ENCODE results near the gene ANO1.

ANO1 gene

GRCh38 chr11:70074746-70075145 lies 3.4 kb upstream of the ANO1 start:
- peak; percentile 14 for DNase-seq

- DNase-seq, result peak; percentile 3
Observed at GRCh38 chr11:70075836-70076235, 2.3 kb upstream of the ANO1 start.

GRCh38 chr11:70076461-70076931 lies 1.6 kb upstream of the ANO1 start:
- DNase-seq, result peak; percentile 26

GRCh38 chr11:70077411-70078094 lies 564 bp upstream of the ANO1 start:
- peak; percentile 20 for DNase-seq

GRCh38 chr11:70078781-70079616 lies 882 bp downstream of the ANO1 start:
- DNase-seq, result no peak

GRCh38 chr11:70079691-70080090 lies 1.6 kb downstream of the ANO1 start:
- no peak for DNase-seq

GRCh38 chr11:70080763-70081162 lies 2.6 kb downstream of the ANO1 start:
- no peak for DNase-seq

GRCh38 chr11:70082829-70083228 lies 4.7 kb downstream of the ANO1 start:
- DNase-seq, result no peak

GRCh38 chr11:70084046-70084984 lies 6.2 kb downstream of the ANO1 start:
- DNase-seq, result no peak

GRCh38 chr11:70085815-70086769 lies 8.0 kb downstream of the ANO1 start:
- no peak for DNase-seq

- no peak for DNase-seq
Observed at GRCh38 chr11:70087446-70088167, 9.5 kb downstream of the ANO1 start.

- DNase-seq, result no peak
Observed at GRCh38 chr11:70088735-70089250, 10.7 kb downstream of the ANO1 start.

- no peak for DNase-seq
Observed at GRCh38 chr11:70089631-70090030, 11.5 kb downstream of the ANO1 start.

GRCh38 chr11:70090961-70091381 lies 12.9 kb downstream of the ANO1 start:
- peak; percentile 65 for DNase-seq

GRCh38 chr11:70091638-70092037 lies 13.5 kb downstream of the ANO1 start:
- no peak for DNase-seq

GRCh38 chr11:70092959-70093715 lies 15.0 kb downstream of the ANO1 start:
- DNase-seq, result no peak

- no peak for DNase-seq
Observed at GRCh38 chr11:70095541-70096252, 17.6 kb downstream of the ANO1 start.

GRCh38 chr11:70097783-70098563 lies 19.9 kb downstream of the ANO1 start:
- no peak for DNase-seq

Data from right hindlimb (tissue), 1 donor.